Measurements from ENCODE around the gene PAFAH2. TPM values are rescaled to one million over a fixed set of nuclear protein-coding genes. Genes with fewer than 3 reads are reported as not detected.

PAFAH2 gene
- total and polyA plus RNA-seq, 5 donors = 2.0 to 5.6 (median 4.1) TPM

DNA sequence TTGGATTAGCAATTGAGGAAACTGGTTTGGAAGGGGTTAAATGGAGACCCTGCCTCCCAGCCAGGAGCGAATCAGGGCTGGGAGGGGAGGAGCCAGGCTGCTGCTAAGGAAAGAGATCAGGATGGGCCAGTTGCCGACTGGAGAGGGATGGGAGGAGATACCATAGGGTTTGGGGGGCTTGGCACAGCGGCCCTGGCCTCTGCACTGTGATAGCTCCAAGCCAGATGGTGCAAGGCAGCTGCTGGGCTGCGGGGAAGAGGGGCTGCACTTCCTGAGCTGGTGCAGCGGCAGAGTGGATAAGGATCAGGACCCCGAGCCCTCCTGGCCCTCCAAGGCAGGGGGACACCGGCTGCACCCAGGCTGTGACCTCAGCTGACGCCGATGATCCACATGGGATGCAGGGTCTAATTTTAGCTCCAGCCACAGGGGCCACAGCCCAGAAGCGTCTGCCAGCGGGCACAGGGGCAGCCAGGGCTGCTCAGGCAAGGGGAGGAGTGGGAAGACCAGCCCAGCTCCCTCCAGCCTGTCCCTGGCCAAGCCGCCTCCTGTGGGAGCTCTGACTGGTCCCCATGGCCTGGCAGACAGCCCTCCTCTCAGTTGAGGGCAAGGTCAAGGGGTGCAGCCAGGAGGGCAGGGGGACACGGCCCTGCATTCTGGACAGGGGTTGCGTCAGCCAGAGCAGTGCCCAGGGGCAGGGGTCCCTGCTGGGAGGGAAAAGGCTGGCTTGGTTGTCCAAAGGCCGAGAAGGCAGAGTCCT is 24.0 kb upstream of the PAFAH2 start, which contains the start of gene EXTL1:
TSS of gene EXTL1 (plus strand) at position 129 of the 757 bp plus-strand sequence. CDS start 872 bp downstream, outside the sequence.
- H3K4me1 ChIP-seq (ENCODE audit: control insufficient read depth, insufficient read depth, low read length) = peaks cover 15% of the 10 kb centered on the region
- ATAC-seq = peak; percentile 79 to 86
- peak within 1 kb of the TSS; percentile 33 for H3K27ac ChIP-seq (ENCODE audit: low read length)
- H3K4me3 ChIP-seq (ENCODE audit: low read length) = no peak within 1 kb of the TSS
- intact Hi-C loops (cut with DNase I) = no loop called here
- DNase-seq = peak; percentile 58 to 90 (median 82)
- H3K27me3 ChIP-seq (ENCODE audit: control insufficient read depth, insufficient read depth) = no peaks in the 10 kb centered on the region
- H3K9me3 ChIP-seq (ENCODE audit: control insufficient read depth, low read length) = no peaks in the 10 kb centered on the region
- 16% methylated on average over 15 of the region's 15 CpGs for WGBS

DNA sequence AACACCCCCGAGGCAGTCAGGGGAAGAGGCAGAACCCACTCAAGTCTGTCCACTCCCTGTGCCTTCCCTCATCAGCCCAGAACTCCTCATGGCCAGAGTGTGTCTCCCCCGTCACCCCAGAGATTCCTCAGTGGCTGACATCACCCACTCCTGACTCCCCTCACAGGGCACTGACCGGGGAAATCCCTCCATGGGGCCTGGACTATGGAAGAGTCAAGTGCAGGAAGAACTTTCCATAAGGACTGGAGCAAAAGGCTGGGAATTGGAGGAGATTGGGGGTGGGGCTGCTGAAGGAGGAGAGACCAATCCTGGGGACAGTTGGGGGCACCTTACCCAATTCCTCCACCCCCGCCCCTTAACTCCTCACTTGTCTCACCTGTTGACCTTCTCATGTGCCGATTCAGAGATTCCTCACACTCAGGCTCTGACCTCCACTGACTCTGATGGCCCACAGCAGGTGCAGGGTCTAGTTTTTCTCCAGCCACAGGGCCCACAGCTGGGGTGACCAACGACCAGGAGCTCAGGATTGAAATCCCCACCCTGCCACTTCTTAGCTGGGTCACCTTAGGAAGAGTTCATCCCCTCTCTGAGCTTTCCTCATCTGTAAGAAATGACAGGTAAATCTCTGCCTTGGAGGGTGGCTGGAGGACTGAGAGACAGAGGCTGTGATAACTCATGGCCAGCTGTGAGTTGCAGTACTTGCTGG is 23.2 kb upstream of the PAFAH2 start:
- H3K27me3 ChIP-seq (ENCODE audit: control insufficient read depth, insufficient read depth) = no peaks in the 10 kb centered on the region
- no peak overlapping the region for H3K4me3 ChIP-seq (ENCODE audit: low read length)
- intact Hi-C loops (cut with DNase I) = no loop called here
- ATAC-seq (peak; percentile 1 to 7), DNase-seq (peak in 1 of 3 donors; percentile 24)
- H3K27ac ChIP-seq (ENCODE audit: low read length) = peak overlapping the region; percentile 25
- peaks cover 15% of the 10 kb centered on the region for H3K4me1 ChIP-seq (ENCODE audit: control insufficient read depth, insufficient read depth, low read length)
- WGBS = 51% methylated on average over 6 of the region's 6 CpGs
- H3K9me3 ChIP-seq (ENCODE audit: control insufficient read depth, low read length) = no peaks in the 10 kb centered on the region

DNA sequence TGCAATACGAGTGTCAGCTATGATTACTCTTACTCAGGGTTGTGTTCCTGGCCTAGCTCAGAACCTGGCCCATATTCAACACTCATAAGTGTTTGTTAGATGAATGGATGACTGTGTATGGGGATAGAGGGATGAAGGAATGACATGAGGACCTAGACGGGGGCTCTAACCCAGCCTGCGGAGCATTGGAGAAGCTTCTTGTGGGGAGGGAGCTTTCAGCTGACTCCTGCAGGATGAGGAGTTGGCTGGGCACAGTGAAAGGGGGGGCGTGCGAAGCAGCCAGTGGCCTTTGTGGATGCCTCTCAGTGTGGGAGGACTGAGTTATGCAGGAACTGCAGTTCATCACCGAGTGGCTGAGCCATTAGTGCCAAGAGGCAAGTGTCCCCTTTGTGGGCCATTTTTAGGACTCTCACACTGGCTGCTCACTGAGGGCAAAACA is 22.5 kb upstream of the PAFAH2 start:
- Histone ChIP-seq H3K27me3 (ENCODE audit: control insufficient read depth, insufficient read depth) (no peaks in the 10 kb centered on the region), H3K4me1 (ENCODE audit: control insufficient read depth, insufficient read depth, low read length) (peaks cover 15% of the 10 kb centered on the region), H3K27ac (ENCODE audit: low read length) (peak overlapping the region; percentile 25), H3K4me3 (ENCODE audit: low read length) (no peak overlapping the region), H3K9me3 (ENCODE audit: control insufficient read depth, low read length) (no peaks in the 10 kb centered on the region)
- intact Hi-C loops (cut with DNase I) = no loop called here
- ATAC-seq (peak; percentile 30 to 34), DNase-seq (peak in 2 of 3 donors; percentile 55 to 78)
- 29% methylated on average over 6 of the region's 6 CpGs for WGBS

DNA sequence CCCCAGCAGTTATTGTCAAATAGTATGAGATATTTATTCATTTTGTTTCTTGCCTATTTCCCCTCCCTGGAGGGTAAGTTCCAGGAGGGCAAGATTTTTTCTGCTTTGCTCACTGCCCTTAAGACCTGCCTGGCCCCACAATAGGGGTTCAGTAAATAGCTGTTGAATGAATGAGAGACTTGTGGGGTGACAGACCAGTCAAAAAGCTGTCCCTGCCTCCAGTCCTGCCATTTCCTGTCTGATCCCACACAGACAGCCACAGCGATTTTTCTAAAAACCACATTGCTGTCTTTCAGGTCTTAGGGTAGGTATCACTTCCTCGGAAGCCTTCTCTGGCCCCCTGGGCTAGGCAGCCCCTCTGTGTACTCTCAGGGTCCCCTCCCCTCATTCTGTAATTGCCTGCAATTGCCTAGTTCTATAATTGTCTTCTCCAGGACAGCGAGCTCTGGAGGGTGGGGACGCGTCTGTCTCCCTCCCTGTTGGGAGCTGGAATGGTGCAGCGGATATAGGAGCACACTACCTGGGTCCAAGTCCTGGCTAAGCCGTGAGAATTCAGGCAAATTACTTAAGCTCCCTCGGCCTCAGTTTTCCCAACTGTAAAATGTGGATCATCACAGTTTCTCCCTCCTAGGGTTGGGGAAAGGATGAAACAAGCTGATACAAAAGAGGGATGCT is 21.9 kb upstream of the PAFAH2 start:
- peak overlapping the region; percentile 25 for H3K27ac ChIP-seq (ENCODE audit: low read length)
- DNase-seq (peak in 2 of 3 donors; percentile 5 to 8), ATAC-seq (no peak)
- peaks cover 15% of the 10 kb centered on the region for H3K4me1 ChIP-seq (ENCODE audit: control insufficient read depth, insufficient read depth, low read length)
- no peaks in the 10 kb centered on the region for H3K27me3 ChIP-seq (ENCODE audit: control insufficient read depth, insufficient read depth)
- WGBS = 56% methylated on average over 8 of the region's 8 CpGs
- intact Hi-C loops (cut with DNase I) = no loop called here
- no peak overlapping the region for H3K4me3 ChIP-seq (ENCODE audit: low read length)
- no peaks in the 10 kb centered on the region for H3K9me3 ChIP-seq (ENCODE audit: control insufficient read depth, low read length)

DNA sequence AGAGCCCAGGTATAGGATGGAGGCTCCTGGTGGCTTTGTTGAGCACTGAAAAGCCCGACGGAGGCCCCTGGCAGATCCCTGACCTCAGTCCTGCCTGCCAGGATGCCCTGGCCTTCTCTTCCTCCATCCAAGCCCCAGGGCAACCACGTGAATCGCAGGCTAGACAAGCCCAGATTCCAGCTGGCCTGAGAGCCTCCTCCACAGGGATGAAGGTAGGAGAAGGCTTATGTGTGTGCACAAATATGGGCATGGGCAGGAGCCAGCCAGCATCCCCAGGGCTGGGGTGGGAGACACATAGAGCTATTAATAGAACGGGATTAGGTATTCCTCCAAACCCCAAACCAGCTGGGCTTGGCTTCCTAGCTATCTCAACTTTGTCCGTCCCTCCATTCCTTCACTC is 19.7 kb upstream of the PAFAH2 start:
- Histone ChIP-seq H3K4me1 (ENCODE audit: control insufficient read depth, insufficient read depth, low read length) (peaks cover 15% of the 10 kb centered on the region), H3K27me3 (ENCODE audit: control insufficient read depth, insufficient read depth) (no peaks in the 10 kb centered on the region), H3K9me3 (ENCODE audit: control insufficient read depth, low read length) (no peaks in the 10 kb centered on the region), H3K4me3 (ENCODE audit: low read length) (no peak overlapping the region), H3K27ac (ENCODE audit: low read length) (no peak overlapping the region)
- no peak for ATAC-seq
- 49% methylated on average over 6 of the region's 6 CpGs for WGBS
- peak in 2 of 3 donors; percentile 18 to 51 for DNase-seq
- intact Hi-C loops (cut with DNase I) = no loop called here

DNA sequence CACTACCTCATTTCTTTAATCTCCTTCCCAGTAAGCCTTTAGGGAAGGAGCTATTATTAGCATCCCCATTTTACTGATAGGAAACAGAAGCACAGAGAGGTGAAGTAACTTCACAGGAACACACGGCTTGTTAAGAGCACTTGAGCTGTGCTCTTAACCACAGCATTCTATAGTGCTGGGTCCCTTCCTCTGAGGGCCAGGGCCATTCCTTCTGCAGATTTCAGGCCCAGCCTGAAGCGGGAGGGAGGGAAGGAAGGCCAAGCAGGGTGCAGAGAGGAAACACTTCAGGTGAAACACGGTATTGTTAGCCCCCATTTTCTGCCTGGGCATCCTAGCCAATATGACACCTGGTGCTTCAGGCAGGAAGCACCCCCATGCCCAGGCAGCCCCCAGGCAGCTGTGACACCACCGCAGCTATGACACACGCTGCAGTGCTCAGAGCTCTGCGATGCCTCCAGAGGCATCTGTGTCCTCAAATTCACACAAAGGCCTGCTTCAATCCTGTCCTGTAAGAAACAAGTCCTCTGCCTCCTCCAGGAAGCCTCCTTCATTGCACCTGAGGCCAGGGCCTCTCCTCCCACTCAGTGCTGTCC is 19.2 kb upstream of the PAFAH2 start:
- Histone ChIP-seq H3K4me3 (ENCODE audit: low read length) (no peak overlapping the region), H3K9me3 (ENCODE audit: control insufficient read depth, low read length) (no peaks in the 10 kb centered on the region), H3K27me3 (ENCODE audit: control insufficient read depth, insufficient read depth) (no peaks in the 10 kb centered on the region), H3K27ac (ENCODE audit: low read length) (no peak overlapping the region), H3K4me1 (ENCODE audit: control insufficient read depth, insufficient read depth, low read length) (peaks cover 15% of the 10 kb centered on the region)
- intact Hi-C loops (cut with DNase I) = no loop called here
- ATAC-seq (no peak), DNase-seq (peak in 2 of 3 donors; percentile 6 to 12)
- 69% methylated on average over 6 of the region's 6 CpGs for WGBS

DNA sequence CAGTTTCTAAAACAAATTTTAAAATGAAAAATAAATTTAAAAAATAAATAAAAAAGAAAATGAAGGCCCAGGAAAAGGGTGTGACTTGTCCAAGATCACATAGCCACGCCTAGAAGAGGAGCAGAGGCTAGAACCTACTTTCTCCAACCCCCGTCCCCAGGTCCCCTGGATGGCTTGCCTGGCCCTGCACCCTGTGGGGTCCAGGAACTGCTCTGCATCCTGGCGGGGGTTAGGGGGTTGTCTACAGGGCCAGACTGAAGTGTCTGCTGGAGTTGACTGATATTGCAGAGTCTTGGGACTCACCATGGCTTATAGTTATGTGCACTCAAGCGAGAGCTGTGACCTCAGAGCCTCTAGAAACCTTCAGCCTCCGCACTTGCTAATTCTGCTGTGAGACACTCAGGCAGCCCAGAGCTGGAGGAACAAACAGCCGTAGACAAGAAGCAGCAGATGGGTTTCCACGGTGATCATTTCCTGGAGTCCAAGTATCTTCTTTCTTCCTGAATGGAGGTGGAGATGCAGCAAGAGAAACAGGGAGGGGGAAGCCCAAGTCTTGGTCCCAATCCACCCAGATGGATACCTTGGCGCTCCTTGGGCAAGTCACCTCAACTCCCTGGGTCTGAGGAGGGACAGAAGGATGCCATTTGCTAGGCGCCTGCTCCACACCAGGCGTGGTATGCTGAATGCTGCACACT is 18.5 kb upstream of the PAFAH2 start:
- no peaks in the 10 kb centered on the region for H3K9me3 ChIP-seq (ENCODE audit: control insufficient read depth, low read length)
- intact Hi-C loops (cut with DNase I) = no loop called here
- H3K4me1 ChIP-seq (ENCODE audit: control insufficient read depth, insufficient read depth, low read length) = peaks cover 10% of the 10 kb centered on the region
- 78% methylated on average over 10 of the region's 10 CpGs for WGBS
- H3K27me3 ChIP-seq (ENCODE audit: control insufficient read depth, insufficient read depth) = no peaks in the 10 kb centered on the region
- DNase-seq (peak in 2 of 3 donors; percentile 18 to 24), ATAC-seq (no peak)
- no peak overlapping the region for H3K27ac ChIP-seq (ENCODE audit: low read length)
- no peak overlapping the region for H3K4me3 ChIP-seq (ENCODE audit: low read length)

DNA sequence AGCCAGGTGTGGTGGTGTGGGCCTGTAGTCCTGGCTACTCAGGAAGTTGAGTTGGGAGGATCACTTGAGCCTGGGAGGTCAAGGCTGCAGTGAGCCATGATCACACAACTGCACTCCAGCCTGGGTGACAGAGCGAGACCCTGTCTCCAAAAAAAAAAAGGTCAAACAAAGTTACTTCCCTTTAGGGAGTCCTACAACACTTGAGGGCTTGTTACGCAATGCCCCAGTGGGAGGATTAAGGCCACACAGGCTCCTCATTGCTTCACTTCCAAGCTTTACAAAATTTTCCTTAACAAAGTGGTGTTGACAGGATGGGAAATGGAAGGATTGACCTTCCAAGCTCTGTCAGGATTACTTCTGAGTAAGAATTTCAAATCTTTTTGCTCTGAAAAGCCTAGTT is 17.5 kb upstream of the PAFAH2 start:
- WGBS = 78% methylated on average over 2 of the region's 2 CpGs
- H3K27me3 ChIP-seq (ENCODE audit: control insufficient read depth, insufficient read depth) = no peaks in the 10 kb centered on the region
- H3K4me3 ChIP-seq (ENCODE audit: low read length) = no peak overlapping the region
- ATAC-seq (peak; percentile 14 to 33), DNase-seq (peak; percentile 50 to 57 (median 54))
- H3K4me1 ChIP-seq (ENCODE audit: control insufficient read depth, insufficient read depth, low read length) = peaks cover 5% of the 10 kb centered on the region
- H3K9me3 ChIP-seq (ENCODE audit: control insufficient read depth, low read length) = no peaks in the 10 kb centered on the region
- H3K27ac ChIP-seq (ENCODE audit: low read length) = no peak overlapping the region
- intact Hi-C loops (cut with DNase I) = no loop called here

DNA sequence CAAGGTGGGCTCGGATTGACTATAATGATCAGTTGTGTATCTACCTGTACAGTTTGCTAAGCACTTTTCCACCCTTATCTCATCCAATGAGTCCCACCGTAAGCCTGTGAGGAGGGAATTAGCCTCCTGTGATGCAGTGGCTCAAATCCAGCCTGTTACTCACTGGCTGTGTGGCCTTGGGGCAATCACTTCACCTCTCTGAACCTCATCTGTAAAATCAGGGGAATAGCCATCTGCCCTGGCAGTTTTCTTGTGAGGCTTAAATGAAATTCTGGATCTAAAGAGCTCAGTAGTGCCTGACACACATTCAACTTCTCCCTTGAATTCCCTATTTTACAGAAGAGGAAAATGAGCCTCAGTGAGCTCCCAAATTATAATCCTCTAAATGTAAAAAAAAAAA is 16.3 kb upstream of the PAFAH2 start:
- Histone ChIP-seq H3K27me3 (ENCODE audit: control insufficient read depth, insufficient read depth) (no peaks in the 10 kb centered on the region), H3K27ac (ENCODE audit: low read length) (no peak overlapping the region), H3K4me3 (ENCODE audit: low read length) (no peak overlapping the region), H3K9me3 (ENCODE audit: control insufficient read depth, low read length) (no peaks in the 10 kb centered on the region), H3K4me1 (ENCODE audit: control insufficient read depth, insufficient read depth, low read length) (peaks cover 5% of the 10 kb centered on the region)
- DNase-seq (no peak), ATAC-seq (no peak)
- WGBS = 91% methylated on average over 2 of the region's 2 CpGs
- intact Hi-C loops (cut with DNase I) = no loop called here

DNA sequence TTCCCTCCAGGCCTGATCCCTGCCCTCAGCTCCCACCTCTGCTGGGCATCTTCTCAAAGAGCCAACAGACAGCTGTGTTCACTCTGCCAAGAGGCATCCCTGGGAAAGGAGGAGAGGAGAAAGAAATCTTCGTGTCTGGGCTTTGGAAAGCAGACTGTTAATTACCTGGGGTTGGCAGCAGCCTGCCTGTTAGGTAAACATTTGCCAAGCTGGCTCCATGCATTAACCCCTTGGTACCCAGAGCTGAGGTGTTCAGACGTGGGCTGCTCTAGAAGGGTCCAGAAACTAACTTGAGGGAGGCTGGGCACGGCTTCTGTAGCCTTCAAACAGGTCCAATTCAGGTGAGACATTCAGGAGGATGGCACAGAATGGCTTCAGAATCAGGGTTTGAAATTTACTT is 15.0 kb upstream of the PAFAH2 start:
- Histone ChIP-seq H3K27me3 (ENCODE audit: control insufficient read depth, insufficient read depth) (no peaks in the 10 kb centered on the region), H3K4me3 (ENCODE audit: low read length) (no peak overlapping the region), H3K27ac (ENCODE audit: low read length) (no peak overlapping the region), H3K9me3 (ENCODE audit: control insufficient read depth, low read length) (no peaks in the 10 kb centered on the region), H3K4me1 (ENCODE audit: control insufficient read depth, insufficient read depth, low read length) (peaks cover 5% of the 10 kb centered on the region)
- 67% methylated on average over 3 of the region's 3 CpGs for WGBS
- no peak for ATAC-seq
- DNase-seq = no peak
- intact Hi-C loops (cut with DNase I) = no loop called here
